ENCODE measurements around the gene GRIK4.

- TF ChIP-seq POLR2A (IDR thresholded peaks at IDR 0.05), result no peak
- no peak for TF ChIP-seq CTCF (IDR thresholded peaks at IDR 0.05)
Measured at GRCh38 chr11:120858740-120859139, 347.2 kb downstream of the GRIK4 start.
